Measurements from ENCODE around the gene TMEM9.

Gene TMEM9

GRCh38 chr1:201108614-201109013 is 45.7 kb downstream of the TMEM9 start:
- Histone ChIP-seq H3K27me3 (ENCODE audit: insufficient read depth, low read depth) (no peaks in the 10 kb centered on the region), H3K36me3 (ENCODE audit: insufficient read depth) (no peaks in the 10 kb centered on the region), H2AFZ (ENCODE audit: low read depth) (no peak overlapping the region), H3K4me1 (ENCODE audit: low read depth, poor library complexity, severe bottlenecking) (peaks cover under 1% of the 10 kb centered on the region), H3K79me2 (ENCODE audit: insufficient read depth, low read depth) (no peaks in the 10 kb centered on the region), H3K27ac (no peak overlapping the region), H3K4me2 (no peak overlapping the region), H3K9ac (no peak overlapping the region), H3K4me3 (IDR thresholded peaks at IDR 0.05; ENCODE audit: insufficient read depth, low read depth, low read length) (no peak overlapping the region), H4K20me1 (ENCODE audit: insufficient read depth) (no peaks in the 10 kb centered on the region)
- TF ChIP-seq CTCF (conservative IDR thresholded peaks at IDR 0.05; ENCODE audit: low read depth, low read length): no peak

GRCh38 chr1:201105688-201106087 is 48.6 kb downstream of the TMEM9 start:
- no peak overlapping the region for H3K4me3 ChIP-seq (IDR thresholded peaks at IDR 0.05; ENCODE audit: insufficient read depth, low read depth, low read length)
- no peak overlapping the region for H2AFZ ChIP-seq (ENCODE audit: low read depth)
- no peaks in the 10 kb centered on the region for H3K36me3 ChIP-seq (ENCODE audit: insufficient read depth)
- H3K79me2 ChIP-seq (ENCODE audit: insufficient read depth, low read depth): no peaks in the 10 kb centered on the region
- H3K9ac ChIP-seq: no peak overlapping the region
- H3K4me1 ChIP-seq (ENCODE audit: low read depth, poor library complexity, severe bottlenecking): no peaks in the 10 kb centered on the region
- TF ChIP-seq CTCF (conservative IDR thresholded peaks at IDR 0.05; ENCODE audit: low read depth, low read length): no peak
- H3K4me2 ChIP-seq: no peak overlapping the region
- no peak overlapping the region for H3K27ac ChIP-seq
- no peaks in the 10 kb centered on the region for H3K27me3 ChIP-seq (ENCODE audit: insufficient read depth, low read depth)
- no peaks in the 10 kb centered on the region for H4K20me1 ChIP-seq (ENCODE audit: insufficient read depth)

- no peak overlapping the region for H3K27ac ChIP-seq
These were observed 50.1 kb downstream of the TMEM9 start for GRCh38 chr1:201104141-201104540.

GRCh38 chr1:201103666-201104065 is 50.6 kb downstream of the TMEM9 start:
- H3K9ac ChIP-seq: no peak overlapping the region
- TF ChIP-seq CTCF (conservative IDR thresholded peaks at IDR 0.05; ENCODE audit: low read depth, low read length): no peak
- no peaks in the 10 kb centered on the region for H3K36me3 ChIP-seq (ENCODE audit: insufficient read depth)
- H2AFZ ChIP-seq (ENCODE audit: low read depth): no peak overlapping the region
- no peaks in the 10 kb centered on the region for H4K20me1 ChIP-seq (ENCODE audit: insufficient read depth)
- H3K4me2 ChIP-seq: no peak overlapping the region
- no peaks in the 10 kb centered on the region for H3K27me3 ChIP-seq (ENCODE audit: insufficient read depth, low read depth)
- H3K79me2 ChIP-seq (ENCODE audit: insufficient read depth, low read depth): no peaks in the 10 kb centered on the region
- no peak overlapping the region for H3K27ac ChIP-seq
- no peaks in the 10 kb centered on the region for H3K4me1 ChIP-seq (ENCODE audit: low read depth, poor library complexity, severe bottlenecking)
- H3K4me3 ChIP-seq (IDR thresholded peaks at IDR 0.05; ENCODE audit: insufficient read depth, low read depth, low read length): no peak overlapping the region

More at GRCh38 chr1:201104141-201104540, 50.1 kb downstream of the TMEM9 start:
- H3K79me2 ChIP-seq (ENCODE audit: insufficient read depth, low read depth): no peaks in the 10 kb centered on the region
- no peaks in the 10 kb centered on the region for H3K36me3 ChIP-seq (ENCODE audit: insufficient read depth)
- H2AFZ ChIP-seq (ENCODE audit: low read depth): no peak overlapping the region
- H3K4me2 ChIP-seq: no peak overlapping the region
- TF ChIP-seq CTCF (conservative IDR thresholded peaks at IDR 0.05; ENCODE audit: low read depth, low read length): no peak
- H4K20me1 ChIP-seq (ENCODE audit: insufficient read depth): no peaks in the 10 kb centered on the region
- H3K4me1 ChIP-seq (ENCODE audit: low read depth, poor library complexity, severe bottlenecking): no peaks in the 10 kb centered on the region
- no peaks in the 10 kb centered on the region for H3K27me3 ChIP-seq (ENCODE audit: insufficient read depth, low read depth)
- no peak overlapping the region for H3K4me3 ChIP-seq (IDR thresholded peaks at IDR 0.05; ENCODE audit: insufficient read depth, low read depth, low read length)
- H3K9ac ChIP-seq: no peak overlapping the region

Measured in KMS-11 (cell line).